GM12865 (cell line): ENCODE data around the gene CACNA1C.

Experiments
- DNase-seq: peaks from one replicate; pipeline ENCODE4 v3.0.0; 2010; ENCODE audit warnings: low read depth
- H3K4me3 ChIP-seq: 2 replicates; pipeline ENCODE4 v1.5.1; 2011; ENCODE audit warnings: mild to moderate bottlenecking, low read depth, low read length, control low read depth
- TF ChIP-seq, protein P1 (sequence below): IDR thresholded peaks from 2 replicates; pipeline ENCODE4 v1.5.1; 2011; ENCODE audit warnings: low read length, control low read depth, low read depth, inconsistent platforms; ENCODE audit not compliant: insufficient read depth; ENCODE audit errors: missing control alignments

The CACNA1C gene

GRCh38 chr12:2183556-2184541 is 131.1 kb downstream of the CACNA1C start:
- TF ChIP-seq, protein P1, sequence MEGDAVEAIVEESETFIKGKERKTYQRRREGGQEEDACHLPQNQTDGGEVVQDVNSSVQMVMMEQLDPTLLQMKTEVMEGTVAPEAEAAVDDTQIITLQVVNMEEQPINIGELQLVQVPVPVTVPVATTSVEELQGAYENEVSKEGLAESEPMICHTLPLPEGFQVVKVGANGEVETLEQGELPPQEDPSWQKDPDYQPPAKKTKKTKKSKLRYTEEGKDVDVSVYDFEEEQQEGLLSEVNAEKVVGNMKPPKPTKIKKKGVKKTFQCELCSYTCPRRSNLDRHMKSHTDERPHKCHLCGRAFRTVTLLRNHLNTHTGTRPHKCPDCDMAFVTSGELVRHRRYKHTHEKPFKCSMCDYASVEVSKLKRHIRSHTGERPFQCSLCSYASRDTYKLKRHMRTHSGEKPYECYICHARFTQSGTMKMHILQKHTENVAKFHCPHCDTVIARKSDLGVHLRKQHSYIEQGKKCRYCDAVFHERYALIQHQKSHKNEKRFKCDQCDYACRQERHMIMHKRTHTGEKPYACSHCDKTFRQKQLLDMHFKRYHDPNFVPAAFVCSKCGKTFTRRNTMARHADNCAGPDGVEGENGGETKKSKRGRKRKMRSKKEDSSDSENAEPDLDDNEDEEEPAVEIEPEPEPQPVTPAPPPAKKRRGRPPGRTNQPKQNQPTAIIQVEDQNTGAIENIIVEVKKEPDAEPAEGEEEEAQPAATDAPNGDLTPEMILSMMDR, result no peak
- H3K4me3 ChIP-seq, result no peak overlapping the region
- no peak for DNase-seq

GRCh38 chr12:2185751-2186341 is 133.1 kb downstream of the CACNA1C start:
- DNase-seq, result no peak
- no peak overlapping the region for H3K4me3 ChIP-seq
- TF ChIP-seq, protein P1, result no peak

- DNase-seq, result no peak
- TF ChIP-seq, protein P1, result no peak
- no peak overlapping the region for H3K4me3 ChIP-seq
These were observed 134.6 kb downstream of the CACNA1C start for GRCh38 chr12:2187195-2187945.

DNA sequence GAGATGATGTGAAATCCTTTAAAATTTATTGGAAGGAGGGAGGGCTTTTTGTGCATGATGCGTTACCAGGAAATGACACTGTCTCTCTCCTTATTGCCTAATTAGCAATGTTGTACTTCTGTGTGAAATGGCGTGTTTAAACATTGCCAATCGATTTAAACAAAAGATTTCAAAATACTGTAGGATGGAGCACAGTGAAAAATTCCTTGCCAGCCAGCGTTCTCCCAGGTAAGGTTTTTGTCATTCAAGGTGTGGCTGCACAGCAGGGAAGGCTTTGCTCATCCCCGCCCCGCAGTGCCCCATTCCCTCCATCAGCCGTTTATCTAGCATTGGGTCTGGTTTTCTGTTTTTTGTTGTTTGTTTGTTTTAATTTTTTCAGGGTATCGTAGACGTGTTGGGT is 137.3 kb downstream of the CACNA1C start:
- TF ChIP-seq, protein P1, result no peak
- no peak for DNase-seq
- H3K4me3 ChIP-seq, result no peak overlapping the region

- no peak overlapping the region for H3K4me3 ChIP-seq
- no peak for DNase-seq
- TF ChIP-seq, protein P1, result no peak
These were observed 138.2 kb downstream of the CACNA1C start for GRCh38 chr12:2190896-2191533.

DNA sequence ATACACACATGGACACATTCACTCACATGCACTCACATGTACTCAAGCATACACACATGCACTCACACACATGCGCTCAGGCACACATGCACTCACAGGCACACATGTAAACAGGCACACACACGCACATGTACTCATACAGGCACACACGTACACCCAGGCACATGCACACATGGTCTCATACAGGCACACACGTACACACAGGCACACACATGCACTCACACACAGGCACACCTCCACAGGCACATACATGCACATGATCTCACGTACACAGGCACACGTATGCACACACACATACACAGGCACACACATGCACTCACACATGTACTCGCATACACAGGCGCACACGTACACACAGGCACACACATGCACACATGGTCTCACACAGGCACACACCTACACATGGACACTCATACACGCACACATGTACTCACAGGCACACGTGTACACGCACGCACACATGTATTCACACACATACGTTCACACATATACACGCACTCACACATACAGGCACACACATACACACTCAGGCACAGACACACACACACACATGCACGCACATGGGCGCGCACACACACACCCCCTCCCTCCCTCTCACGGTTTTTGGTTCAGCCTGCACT is 138.9 kb downstream of the CACNA1C start:
- TF ChIP-seq, protein P1, result no peak
- DNase-seq, result no peak
- H3K4me3 ChIP-seq, result no peak overlapping the region
